ENCODE measurements around the gene CEP83. TPM values are rescaled to one million over a fixed set of nuclear protein-coding genes. Genes with fewer than 3 reads are reported as not detected.

CEP83 gene
- total RNA-seq, 2 donors from 2014 or later, result 15.0 to 16.7 TPM

DNA sequence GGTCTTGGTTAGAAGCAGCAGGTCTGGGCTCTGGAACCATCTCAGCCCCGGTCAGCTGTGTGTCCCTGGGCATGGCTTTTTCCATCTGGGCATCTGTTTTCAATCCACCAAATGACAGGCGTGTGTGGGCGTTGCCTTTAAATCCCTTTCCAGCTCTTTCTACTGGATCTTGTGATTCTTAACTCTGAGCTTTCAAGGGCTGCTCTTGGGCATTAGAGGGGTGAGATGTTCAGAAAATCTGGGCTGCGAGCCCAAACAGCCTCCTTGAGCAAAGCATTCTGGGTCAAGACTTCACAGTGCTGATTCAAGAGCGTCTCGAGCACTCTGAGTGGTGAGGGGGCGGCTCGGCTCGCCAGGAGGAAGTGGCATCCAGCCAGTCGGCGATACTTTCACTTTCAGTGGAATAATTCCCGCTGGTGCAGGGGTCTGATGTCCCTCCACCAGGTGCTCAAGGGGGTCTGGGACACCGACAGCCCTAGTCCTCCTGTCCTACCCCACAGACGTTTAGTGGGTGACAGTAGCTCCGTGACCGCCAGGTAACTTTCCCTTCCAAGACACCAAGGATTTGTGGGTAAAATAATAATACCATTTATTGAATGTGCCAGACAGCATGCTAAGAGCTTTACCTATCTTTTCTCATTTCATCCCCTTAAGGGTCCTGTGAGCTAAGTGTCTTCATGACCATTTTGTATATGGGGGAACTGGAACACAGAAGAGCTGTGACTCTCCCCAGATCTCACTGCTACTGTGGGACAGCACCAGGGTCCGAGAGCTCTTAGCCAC lies 197.2 kb downstream of the CEP83 start:
- DNase-seq (ENCODE audit: low spot score), result peak; percentile 95
- intact Hi-C loops (cut with DNase I), result no loop called here

DNA sequence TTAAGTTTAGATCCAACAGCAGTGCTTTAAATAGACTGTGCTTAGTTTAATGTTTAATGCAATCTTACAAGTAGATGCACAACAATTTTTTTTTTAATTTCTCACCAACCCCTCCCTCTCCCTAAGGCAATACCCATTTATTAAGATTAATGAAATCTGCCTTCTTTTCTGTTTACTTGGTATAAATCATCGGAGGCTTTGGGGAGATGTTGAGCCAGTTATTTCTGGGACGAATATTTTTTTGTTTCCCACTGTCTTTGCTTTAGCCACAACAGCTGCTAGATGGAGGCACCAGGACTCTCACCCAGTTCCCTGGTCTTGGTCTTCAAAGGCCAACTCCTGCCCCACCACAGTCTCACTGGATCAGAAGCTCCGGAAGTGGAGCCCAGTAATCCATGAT lies 197.9 kb downstream of the CEP83 start:
- intact Hi-C loops (cut with DNase I), result no loop called here
- no peak for DNase-seq (ENCODE audit: low spot score)

DNA sequence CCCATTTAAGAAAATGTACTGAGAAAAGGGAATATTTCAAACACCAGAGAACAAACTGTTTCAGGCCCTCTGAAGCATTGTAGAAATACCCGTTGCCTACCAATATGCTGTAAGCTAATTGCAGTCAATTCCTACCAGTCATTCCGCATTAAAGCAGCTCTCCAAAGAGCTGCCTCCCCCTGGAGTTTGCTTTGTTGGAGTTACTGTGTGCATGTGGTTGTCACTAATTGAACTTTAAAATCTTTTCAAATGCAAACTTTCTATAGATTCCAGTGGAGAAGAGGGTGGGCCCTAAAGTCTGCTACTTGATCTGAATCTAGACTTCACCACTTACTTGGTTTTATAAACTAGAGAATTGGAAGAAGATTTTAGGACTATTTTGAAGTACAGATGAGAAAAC lies 198.5 kb downstream of the CEP83 start:
- intact Hi-C loops (cut with DNase I), result no loop called here
- DNase-seq (ENCODE audit: low spot score), result no peak

DNA sequence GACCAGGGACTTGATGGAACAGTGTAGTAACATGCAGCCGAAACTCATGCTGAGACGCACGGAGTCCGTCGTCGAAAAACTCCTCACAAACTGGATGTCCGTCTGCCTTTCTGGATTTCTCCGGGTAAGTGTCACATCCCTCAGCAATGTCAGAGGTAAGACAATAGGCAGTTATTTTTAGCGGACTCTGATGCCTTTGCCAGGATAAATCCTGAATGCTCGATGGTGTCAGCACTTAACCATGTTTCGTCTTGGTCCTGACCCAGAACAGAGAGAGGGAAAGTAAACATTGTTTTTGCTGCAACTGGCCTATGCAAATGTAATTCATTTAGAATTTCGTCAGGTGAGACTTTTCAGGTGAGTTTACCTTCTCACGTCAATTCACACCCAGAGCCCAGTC lies 198.9 kb downstream of the CEP83 start:
- intact Hi-C loops (cut with DNase I), result no loop called here
- DNase-seq (ENCODE audit: low spot score), result no peak

DNA sequence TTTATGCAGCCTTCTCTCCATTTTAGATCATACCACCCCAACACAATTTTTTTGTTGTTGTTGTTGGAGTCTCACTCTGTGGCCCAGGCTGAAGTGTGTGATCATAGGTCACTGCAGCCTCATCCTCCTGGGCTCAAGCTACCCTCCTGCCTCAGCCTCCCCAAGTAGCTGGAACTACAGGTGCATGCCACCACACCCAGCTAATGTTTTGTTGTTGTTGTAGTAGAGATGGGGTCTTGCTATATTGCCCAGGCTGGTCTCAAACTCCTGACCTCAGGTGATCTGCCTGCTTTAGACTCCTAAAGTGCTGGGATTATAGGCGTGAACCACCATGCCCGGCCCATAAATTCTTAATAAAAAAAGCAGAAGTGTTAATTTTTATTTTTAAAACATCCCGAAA lies 199.7 kb downstream of the CEP83 start:
- no peak for DNase-seq (ENCODE audit: low spot score)
- intact Hi-C loops (cut with DNase I), result no loop called here

DNA sequence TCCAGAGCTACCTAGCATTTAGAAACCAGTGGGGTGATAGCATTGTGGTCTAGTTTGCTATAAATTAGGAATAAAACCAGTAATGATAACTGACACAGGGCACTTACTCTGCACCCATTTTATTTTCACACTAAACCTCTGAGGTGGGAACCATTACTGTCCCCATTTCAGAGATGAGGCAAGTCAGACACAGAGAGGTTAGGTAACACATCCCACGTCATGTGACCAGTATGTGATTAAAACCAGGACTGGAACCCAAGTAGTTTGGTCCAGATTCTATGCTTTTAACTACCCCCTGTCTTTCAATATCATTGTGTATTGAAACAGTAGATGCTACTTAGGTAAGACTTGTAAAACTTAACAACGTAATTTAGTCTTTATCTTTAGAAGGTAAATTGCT lies 201.1 kb downstream of the CEP83 start:
- intact Hi-C loops (cut with DNase I), result no loop called here
- no peak for DNase-seq (ENCODE audit: low spot score)

Other genes starting within 250 kb of the CEP83 start
- gene TMCC3, start 190.7 kb upstream of the CEP83 start, total RNA-seq, result 10 to 100 TPM; 10.3 to 21.2 TPM

Data from posterior vena cava (tissue), 2 donors.